HCT116 (cell line): ENCODE measurements around the gene NR1I3. TPM values are rescaled to one million over a fixed set of nuclear protein-coding genes. Genes with fewer than 3 reads are reported as not detected.

ENCODE experiments used
- ATAC-seq: fragments of 200-7000 bp; cut with Tn5 transposase; 2 replicates; pipeline ENCODE4 v1.9.1; 2020; ENCODE audit warnings: mild to moderate bottlenecking, moderate library complexity
- BruUV-seq: library from RNA; stranded (reverse); fragments of 400-500 nt; replicated peaks from 2 replicates; lab custom pipeline; 2021; lab: Mats Ljungman, UMichigan
- CTCF ChIA-PET: fragments of 300-600 bp; sonication (Branson Sonifier 250); formaldehyde crosslinking; loops from one replicate; lab custom pipeline; 2021; ENCODE audit warnings: antibody characterized with exemption; lab: Charles Lee
- POLR2A ChIA-PET: fragments of 300-600, 350-600 bp; sonication (Branson Sonifier 250); formaldehyde crosslinking; loops from one replicate; lab custom pipeline; 2021; ENCODE audit warnings: antibody characterized with exemption; lab: Charles Lee
- RAD21 ChIA-PET, 2 experiments: fragments of 300-600 bp; sonication (Branson Sonifier 250); formaldehyde crosslinking; loops; one replicate each; lab custom pipeline; 2023; ENCODE audit warnings: low total read pairs in 2 of 2; ENCODE audit not compliant: uncharacterized antibody in 2 of 2, unreplicated experiment in 2 of 2, low non-redundant PET in 1 of 2; lab: Charles Lee
- DNase-seq: peaks from one replicate; pipeline ENCODE4 v3.0.0-alpha.2; 2010; ENCODE audit warnings: low read depth, low spot score
- H2AFZ ChIP-seq: fragments of 200-600 bp; shearing (Covaris generic), sonication (generic); 2 replicates; pipeline ENCODE4 v1.6.1; 2017; ENCODE audit warnings: low read depth, mixed run types, mixed read lengths, antibody characterized with exemption, low read length; ENCODE audit not compliant: poor library complexity, severe bottlenecking
- H3K27ac ChIP-seq: 2 replicates; pipeline ENCODE4 v1.5.1; 2012; ENCODE audit warnings: low read depth, low read length
- H3K27me3 ChIP-seq: fragments of 200-600 bp; sonication (generic); 2 replicates; pipeline ENCODE4 v1.6.1; 2016; ENCODE audit warnings: mixed run types, low read length, mixed read lengths; ENCODE audit not compliant: insufficient read depth
- H3K36me3 ChIP-seq, 2 experiments: fragments of 200-500 bp in 1 of 2; fragments of 200-600 bp in 1 of 2; sonication (Bioruptor generic) in 1 of 2; sonication (generic) in 1 of 2; 2 replicates each; pipeline versions ENCODE4 v1.5.1 to v1.6.1; 2014 to 2016; ENCODE audit warnings: low read length in 2 of 2, inconsistent platforms in 1 of 2, mixed read lengths in 1 of 2, mixed run types in 1 of 2; ENCODE audit not compliant: insufficient read depth in 2 of 2, control insufficient read depth in 1 of 2
- H3K4me1 ChIP-seq, 2 experiments: fragments of 200-600 bp in 1 of 2; sonication (generic) in 1 of 2; 2 replicates each; pipeline versions ENCODE4 v1.5.1 to v1.6.1; 2012 to 2017; ENCODE audit warnings: low read length in 2 of 2, inconsistent platforms in 1 of 2, mild to moderate bottlenecking in 1 of 2, mixed read lengths in 1 of 2, mixed run types in 1 of 2, moderate library complexity in 1 of 2; ENCODE audit not compliant: insufficient read depth in 2 of 2, control insufficient read depth in 1 of 2
- H3K4me2 ChIP-seq: fragments of 200-600 bp; sonication (generic); 2 replicates; pipeline ENCODE4 v1.6.1; 2017; ENCODE audit warnings: mixed run types, low read length, mixed read lengths
- H3K4me3 ChIP-seq, 2 experiments: fragments of 200-600 bp in 1 of 2; sonication (generic) in 1 of 2; replicated peaks in 1 of 2; 2 replicates each; pipeline ENCODE4 v1.5.1; 2011 to 2016; ENCODE audit warnings: low read length in 2 of 2, control low read depth in 1 of 2, low read depth in 1 of 2, mild to moderate bottlenecking in 1 of 2, mixed read lengths in 1 of 2, mixed run types in 1 of 2
- H3K79me2 ChIP-seq: fragments of 200-600 bp; sonication (generic); 2 replicates; pipeline ENCODE4 v1.6.1; 2017; ENCODE audit warnings: mild to moderate bottlenecking, mixed run types, low read length, moderate library complexity, mixed read lengths; ENCODE audit not compliant: insufficient read depth
- H3K9ac ChIP-seq: fragments of 200-600 bp; sonication (generic); 2 replicates; pipeline ENCODE4 v1.6.1; 2016; ENCODE audit warnings: low read length, mixed read lengths
- H3K9me2 ChIP-seq: fragments of 200-600 bp; sonication (generic), shearing (Covaris generic); 2 replicates; pipeline ENCODE4 v1.6.1; 2017; ENCODE audit warnings: mixed run types, mild to moderate bottlenecking, moderate library complexity; ENCODE audit not compliant: insufficient read depth
- H3K9me3 ChIP-seq, 2 experiments: fragments of 200-500 bp in 1 of 2; fragments of 200-600 bp in 1 of 2; sonication (Bioruptor generic) in 1 of 2; sonication (generic) in 1 of 2; 2 replicates each; pipeline ENCODE4 v1.6.1; 2014 to 2017; ENCODE audit warnings: low read length in 2 of 2, mixed read lengths in 2 of 2, inconsistent platforms in 1 of 2, low read depth in 1 of 2, mild to moderate bottlenecking in 1 of 2, mixed run types in 1 of 2, moderate library complexity in 1 of 2; ENCODE audit not compliant: control insufficient read depth in 1 of 2, insufficient read depth in 1 of 2
- H4K20me1 ChIP-seq: fragments of 200-600 bp; sonication (generic), shearing (Covaris generic); 2 replicates; pipeline ENCODE4 v1.6.1; 2017; ENCODE audit warnings: mixed run types, mild to moderate bottlenecking, moderate library complexity; ENCODE audit not compliant: insufficient read depth
- ATF3 ChIP-seq: IDR thresholded peaks from 2 replicates; pipeline ENCODE4 v1.6.1; 2012
- CBX3 ChIP-seq: IDR thresholded peaks from 2 replicates; pipeline ENCODE4 v1.6.1; 2012; ENCODE audit warnings: low read depth
- CEBPB ChIP-seq: IDR thresholded peaks from 2 replicates; pipeline ENCODE4 v1.6.1; 2012; ENCODE audit warnings: low read depth
- EGR1 ChIP-seq: IDR thresholded peaks from 2 replicates; pipeline ENCODE4 v1.6.1; 2012; ENCODE audit warnings: low read depth
- ELF1 ChIP-seq: IDR thresholded peaks from 2 replicates; pipeline ENCODE4 v1.6.1; 2012; ENCODE audit warnings: low read depth, borderline replicate concordance
- EZH2 ChIP-seq: fragments of 200-600 bp; sonication (generic); IDR thresholded peaks from 2 replicates; pipeline ENCODE4 v1.6.1; 2017; ENCODE audit warnings: antibody characterized with exemption, mixed run types
- EZH2phosphoT487 ChIP-seq: fragments of 200-600 bp; IDR thresholded peaks from 2 replicates; pipeline ENCODE4 v1.6.1; 2018; ENCODE audit warnings: antibody characterized with exemption, borderline replicate concordance
- FOSL1 ChIP-seq: IDR thresholded peaks from 2 replicates; pipeline ENCODE4 v1.6.1; 2012; ENCODE audit warnings: low read depth
- JUND ChIP-seq: IDR thresholded peaks from 2 replicates; pipeline ENCODE4 v1.6.1; 2012
- SIN3A ChIP-seq: IDR thresholded peaks from 2 replicates; pipeline ENCODE4 v1.6.1; 2012; ENCODE audit warnings: low read depth
- SRF ChIP-seq: IDR thresholded peaks from 2 replicates; pipeline ENCODE4 v1.6.1; 2012; ENCODE audit warnings: low read depth
- TCF7L2 ChIP-seq: IDR thresholded peaks from 2 replicates; pipeline ENCODE4 v1.7.0; 2011; ENCODE audit warnings: borderline replicate concordance, inconsistent platforms; ENCODE audit not compliant: insufficient read depth, insufficient read length; ENCODE audit errors: extremely low read depth
- YY1 ChIP-seq: IDR thresholded peaks from 2 replicates; pipeline ENCODE4 v1.6.1; 2011; ENCODE audit warnings: low read length, low read depth, moderate library complexity, mild to moderate bottlenecking; ENCODE audit not compliant: insufficient replicate concordance; ENCODE audit errors: extremely low read depth
- ZBTB33 ChIP-seq: IDR thresholded peaks from 2 replicates; pipeline ENCODE4 v1.6.1; 2011; ENCODE audit warnings: mild to moderate bottlenecking, low read length, moderate library complexity; ENCODE audit not compliant: insufficient replicate concordance; ENCODE audit errors: extremely low read depth
- ZFX ChIP-seq: fragments of 450-650 bp; IDR thresholded peaks from 2 replicates; pipeline ENCODE4 v1.6.1; 2017
- ZNF274 ChIP-seq: fragments of 200-500 bp; sonication (Bioruptor generic); IDR thresholded peaks from 2 replicates; pipeline ENCODE4 v1.6.1; 2014; ENCODE audit warnings: mild to moderate bottlenecking, low read depth, low read length, inconsistent platforms
- intact Hi-C: fragments of 100-400 bp; cut with micrococcal nuclease; formaldehyde crosslinking; loops from 2 replicates; pipeline ENCODE4 v1.10.0; 2022
- total RNA-seq: library from RNA; stranded (reverse); gene quantifications from one replicate; pipeline ENCODE4 v1.2.1, GENCODE V29; 2021; ENCODE audit not compliant: unreplicated experiment
- TF ChIP-seq, protein P1 (sequence below), 3 experiments: fragments of 200-600 bp in 1 of 3; sonication (generic) in 1 of 3; IDR thresholded peaks in 2 of 3; conservative IDR thresholded peaks in 1 of 3; 2 replicates each; pipeline ENCODE4 v1.5.1; 2012 to 2017; ENCODE audit warnings: low read depth in 2 of 3, low read length in 2 of 3, antibody characterized with exemption in 1 of 3, borderline replicate concordance in 1 of 3, control low read depth in 1 of 3, mild to moderate bottlenecking in 1 of 3, mixed read lengths in 1 of 3, mixed run types in 1 of 3, moderate library complexity in 1 of 3; ENCODE audit not compliant: insufficient read depth in 1 of 3
- TF ChIP-seq, protein P2 (sequence below): IDR thresholded peaks from 2 replicates; pipeline ENCODE4 v1.6.1; 2012; ENCODE audit warnings: low read depth

The NR1I3 gene
- total RNA-seq, 1 experiment from 2014 or later, result not detected

DNA sequence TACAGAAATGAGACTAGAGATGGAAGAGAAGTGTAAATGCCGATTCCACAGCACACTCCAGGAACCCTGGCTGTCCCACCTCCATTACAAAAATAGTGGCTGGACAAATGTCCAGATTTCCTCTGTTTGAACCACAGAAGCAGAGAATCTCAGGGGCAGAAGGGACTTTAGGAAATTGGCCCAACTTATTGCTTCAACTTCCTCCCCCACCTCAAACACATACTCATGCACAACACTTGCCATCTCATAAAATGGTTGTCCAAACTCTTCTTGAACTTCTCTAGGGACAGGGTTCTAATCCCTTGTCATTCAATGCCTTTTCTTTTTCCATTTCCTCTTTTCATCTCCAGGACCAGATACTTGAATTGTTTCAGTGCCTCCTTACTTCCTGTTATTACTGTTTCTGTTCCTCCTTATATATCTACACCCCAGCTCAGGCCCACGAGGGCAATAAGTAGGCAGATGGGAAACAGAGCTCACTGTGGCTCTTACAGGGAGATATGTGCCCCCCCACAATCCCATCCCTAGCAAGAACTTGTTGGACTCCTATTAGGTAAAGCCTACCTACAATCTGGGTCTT lies 52.2 kb downstream of the NR1I3 start:
- no peak for ATAC-seq
- Histone ChIP-seq H3K4me3 (no peak overlapping the region), H3K4me2 (no peak overlapping the region), H3K9ac (no peak overlapping the region), H3K9me3 (no peaks in the 10 kb centered on the region), H3K79me2 (no peaks in the 10 kb centered on the region), H3K27me3 (no peaks in the 10 kb centered on the region), H3K27ac (no peak overlapping the region), H3K9me2 (no peaks in the 10 kb centered on the region), H3K4me1 (peaks cover 12 to 24% of the 10 kb centered on the region in 2 experiments), H2AFZ (no peak overlapping the region), H4K20me1 (no peaks in the 10 kb centered on the region), H3K36me3 (no peaks in the 10 kb centered on the region)
- no TSS peak for BruUV-seq
- intact Hi-C loops, result no loop called here
- DNase-seq, result no peak
- ChIA-PET CTCF (interaction anchor here (1.2 kb wide), 1 partner anchor 21 kb away, joined by 3 read pairs; no protein-coding TSS in a partner anchor), RAD21 (no interaction called here), POLR2A (interaction anchor here (1.0 kb wide), 1 partner anchor 16 kb away, joined by 3 read pairs; the partner anchor contains the start of gene NDUFS2)
- TF ChIP-seq CBX3 (no peak), JUND (no peak), EGR1 (no peak), ZNF274 (no peak), ELF1 (no peak), SRF (no peak), SIN3A (no peak), TCF7L2 (no peak), ZFX (no peak), CEBPB (no peak), YY1 (no peak), FOSL1 (no peak), ATF3 (no peak), ZBTB33 (no peak), EZH2 (no peak), EZH2phosphoT487 (no peak)
- TF ChIP-seq, protein P1, sequence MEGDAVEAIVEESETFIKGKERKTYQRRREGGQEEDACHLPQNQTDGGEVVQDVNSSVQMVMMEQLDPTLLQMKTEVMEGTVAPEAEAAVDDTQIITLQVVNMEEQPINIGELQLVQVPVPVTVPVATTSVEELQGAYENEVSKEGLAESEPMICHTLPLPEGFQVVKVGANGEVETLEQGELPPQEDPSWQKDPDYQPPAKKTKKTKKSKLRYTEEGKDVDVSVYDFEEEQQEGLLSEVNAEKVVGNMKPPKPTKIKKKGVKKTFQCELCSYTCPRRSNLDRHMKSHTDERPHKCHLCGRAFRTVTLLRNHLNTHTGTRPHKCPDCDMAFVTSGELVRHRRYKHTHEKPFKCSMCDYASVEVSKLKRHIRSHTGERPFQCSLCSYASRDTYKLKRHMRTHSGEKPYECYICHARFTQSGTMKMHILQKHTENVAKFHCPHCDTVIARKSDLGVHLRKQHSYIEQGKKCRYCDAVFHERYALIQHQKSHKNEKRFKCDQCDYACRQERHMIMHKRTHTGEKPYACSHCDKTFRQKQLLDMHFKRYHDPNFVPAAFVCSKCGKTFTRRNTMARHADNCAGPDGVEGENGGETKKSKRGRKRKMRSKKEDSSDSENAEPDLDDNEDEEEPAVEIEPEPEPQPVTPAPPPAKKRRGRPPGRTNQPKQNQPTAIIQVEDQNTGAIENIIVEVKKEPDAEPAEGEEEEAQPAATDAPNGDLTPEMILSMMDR (IDR thresholded peaks at IDR 0.05 in 2 of 3, conservative IDR thresholded peaks at IDR 0.05 in 1 of 3; ENCODE audit: borderline replicate concordance in 1 of 3, insufficient read depth in 1 of 3, low read depth in 2 of 3, low read length in 2 of 3), result no peak
- TF ChIP-seq, protein P2, sequence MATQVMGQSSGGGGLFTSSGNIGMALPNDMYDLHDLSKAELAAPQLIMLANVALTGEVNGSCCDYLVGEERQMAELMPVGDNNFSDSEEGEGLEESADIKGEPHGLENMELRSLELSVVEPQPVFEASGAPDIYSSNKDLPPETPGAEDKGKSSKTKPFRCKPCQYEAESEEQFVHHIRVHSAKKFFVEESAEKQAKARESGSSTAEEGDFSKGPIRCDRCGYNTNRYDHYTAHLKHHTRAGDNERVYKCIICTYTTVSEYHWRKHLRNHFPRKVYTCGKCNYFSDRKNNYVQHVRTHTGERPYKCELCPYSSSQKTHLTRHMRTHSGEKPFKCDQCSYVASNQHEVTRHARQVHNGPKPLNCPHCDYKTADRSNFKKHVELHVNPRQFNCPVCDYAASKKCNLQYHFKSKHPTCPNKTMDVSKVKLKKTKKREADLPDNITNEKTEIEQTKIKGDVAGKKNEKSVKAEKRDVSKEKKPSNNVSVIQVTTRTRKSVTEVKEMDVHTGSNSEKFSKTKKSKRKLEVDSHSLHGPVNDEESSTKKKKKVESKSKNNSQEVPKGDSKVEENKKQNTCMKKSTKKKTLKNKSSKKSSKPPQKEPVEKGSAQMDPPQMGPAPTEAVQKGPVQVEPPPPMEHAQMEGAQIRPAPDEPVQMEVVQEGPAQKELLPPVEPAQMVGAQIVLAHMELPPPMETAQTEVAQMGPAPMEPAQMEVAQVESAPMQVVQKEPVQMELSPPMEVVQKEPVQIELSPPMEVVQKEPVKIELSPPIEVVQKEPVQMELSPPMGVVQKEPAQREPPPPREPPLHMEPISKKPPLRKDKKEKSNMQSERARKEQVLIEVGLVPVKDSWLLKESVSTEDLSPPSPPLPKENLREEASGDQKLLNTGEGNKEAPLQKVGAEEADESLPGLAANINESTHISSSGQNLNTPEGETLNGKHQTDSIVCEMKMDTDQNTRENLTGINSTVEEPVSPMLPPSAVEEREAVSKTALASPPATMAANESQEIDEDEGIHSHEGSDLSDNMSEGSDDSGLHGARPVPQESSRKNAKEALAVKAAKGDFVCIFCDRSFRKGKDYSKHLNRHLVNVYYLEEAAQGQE, result no peak
